ENCODE data around the gene SLC35E1.

The SLC35E1 gene

GRCh38 chr19:16522559-16523377, 49.4 kb downstream of the SLC35E1 start:
- H3K4me1 ChIP-seq (ENCODE audit: low read length) = no peaks in the 10 kb centered on the region
- no peak overlapping the region for H3K4me2 ChIP-seq (ENCODE audit: low read length)
- H3K4me3 ChIP-seq (ENCODE audit: low read length) = no peak overlapping the region
- no peaks in the 10 kb centered on the region for H3K27me3 ChIP-seq (ENCODE audit: low read depth, low read length)
- H4K20me1 ChIP-seq (ENCODE audit: insufficient read depth, low read length) = no peaks in the 10 kb centered on the region
- no peak for TF ChIP-seq CTCF (IDR thresholded peaks at IDR 0.05; ENCODE audit: low read depth, low read length)
- TF ChIP-seq EZH2phosphoT487 (IDR thresholded peaks at IDR 0.05; ENCODE audit: low read depth) = no peak
- H3K9me3 ChIP-seq (ENCODE audit: insufficient read depth, low read length) = no peaks in the 10 kb centered on the region
- H3K79me2 ChIP-seq (ENCODE audit: low read length) = no peaks in the 10 kb centered on the region; the same call in 1 of the 2 replicates
- H2AFZ ChIP-seq (ENCODE audit: low read depth, low read length) = no peak overlapping the region
- no peak overlapping the region for H3K9ac ChIP-seq (ENCODE audit: low read length)
- H3K27ac ChIP-seq (ENCODE audit: low read length) = no peak overlapping the region
- peaks cover 84% of the 10 kb centered on the region for H3K36me3 ChIP-seq (replicated peaks; ENCODE audit: low read depth, low read length)

GRCh38 chr19:16521715-16522289, 50.4 kb downstream of the SLC35E1 start:
- no peak overlapping the region for H3K4me3 ChIP-seq (ENCODE audit: low read length)
- H3K9ac ChIP-seq (ENCODE audit: low read length) = no peak overlapping the region
- H3K27ac ChIP-seq (ENCODE audit: low read length) = no peak overlapping the region
- H4K20me1 ChIP-seq (ENCODE audit: insufficient read depth, low read length) = no peaks in the 10 kb centered on the region
- H3K79me2 ChIP-seq (ENCODE audit: low read length) = no peaks in the 10 kb centered on the region; the same call in 1 of the 2 replicates
- no peak overlapping the region for H3K4me2 ChIP-seq (ENCODE audit: low read length)
- no peaks in the 10 kb centered on the region for H3K27me3 ChIP-seq (ENCODE audit: low read depth, low read length)
- H3K36me3 ChIP-seq (replicated peaks; ENCODE audit: low read depth, low read length) = peaks cover 83% of the 10 kb centered on the region
- no peaks in the 10 kb centered on the region for H3K9me3 ChIP-seq (ENCODE audit: insufficient read depth, low read length)
- H2AFZ ChIP-seq (ENCODE audit: low read depth, low read length) = no peak overlapping the region
- TF ChIP-seq EZH2phosphoT487 (IDR thresholded peaks at IDR 0.05; ENCODE audit: low read depth) = no peak
- TF ChIP-seq CTCF (IDR thresholded peaks at IDR 0.05; ENCODE audit: low read depth, low read length) = no peak
- no peaks in the 10 kb centered on the region for H3K4me1 ChIP-seq (ENCODE audit: low read length)

GRCh38 chr19:16520986-16521624, 51.1 kb downstream of the SLC35E1 start:
- H3K4me3 ChIP-seq (ENCODE audit: low read length) = no peak overlapping the region
- H3K9me3 ChIP-seq (ENCODE audit: insufficient read depth, low read length) = no peaks in the 10 kb centered on the region
- no peak overlapping the region for H3K9ac ChIP-seq (ENCODE audit: low read length)
- no peaks in the 10 kb centered on the region for H3K27me3 ChIP-seq (ENCODE audit: low read depth, low read length)
- no peak overlapping the region for H3K4me2 ChIP-seq (ENCODE audit: low read length)
- no peaks in the 10 kb centered on the region for H4K20me1 ChIP-seq (ENCODE audit: insufficient read depth, low read length)
- H3K4me1 ChIP-seq (ENCODE audit: low read length) = no peaks in the 10 kb centered on the region
- H3K79me2 ChIP-seq (ENCODE audit: low read length) = no peaks in the 10 kb centered on the region; the same call in 1 of the 2 replicates
- H2AFZ ChIP-seq (ENCODE audit: low read depth, low read length) = no peak overlapping the region
- no peak for TF ChIP-seq EZH2phosphoT487 (IDR thresholded peaks at IDR 0.05; ENCODE audit: low read depth)
- no peak for TF ChIP-seq CTCF (IDR thresholded peaks at IDR 0.05; ENCODE audit: low read depth, low read length)
- no peak overlapping the region for H3K27ac ChIP-seq (ENCODE audit: low read length)
- peaks cover 82% of the 10 kb centered on the region for H3K36me3 ChIP-seq (replicated peaks; ENCODE audit: low read depth, low read length)

Data from OCI-LY3 (cell line).